GM18870 (cell line): ENCODE measurements around the gene ACOXL.

Source experiments
- ATAC-seq: cut with Tn5 transposase; IDR thresholded peaks from one replicate; pipeline ENCODE4 v1.9.1; 2021; ENCODE audit warnings: moderate library complexity; ENCODE audit not compliant: unreplicated experiment

The ACOXL gene

DNA sequence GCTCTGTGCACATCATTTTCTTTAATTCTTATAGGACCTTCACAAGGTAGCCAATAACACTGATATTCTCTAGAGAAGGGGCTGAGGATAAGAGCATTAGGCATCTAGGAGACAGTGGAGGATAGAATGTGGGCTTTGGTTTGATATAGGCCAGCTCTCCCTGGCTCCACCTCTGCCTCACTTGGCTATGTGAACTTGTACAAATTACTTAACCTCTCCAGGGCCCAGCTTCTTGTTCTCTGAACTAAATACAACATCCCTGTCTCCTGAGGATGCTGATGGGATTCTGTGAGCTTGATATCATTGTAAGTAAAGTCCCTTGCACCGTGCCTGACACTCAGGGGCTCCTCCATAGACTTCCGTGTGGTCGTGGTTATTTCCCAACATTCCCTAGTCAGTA, 87.3 kb downstream of the ACOXL start:
- no peak for ATAC-seq

- no peak for ATAC-seq
Measured at GRCh38 chr2:110820128-110820527, 87.8 kb downstream of the ACOXL start.

- ATAC-seq: no peak
Measured at GRCh38 chr2:110823165-110823564, 90.8 kb downstream of the ACOXL start.

- no peak for ATAC-seq
Measured at GRCh38 chr2:110827511-110827910, 95.1 kb downstream of the ACOXL start.

DNA sequence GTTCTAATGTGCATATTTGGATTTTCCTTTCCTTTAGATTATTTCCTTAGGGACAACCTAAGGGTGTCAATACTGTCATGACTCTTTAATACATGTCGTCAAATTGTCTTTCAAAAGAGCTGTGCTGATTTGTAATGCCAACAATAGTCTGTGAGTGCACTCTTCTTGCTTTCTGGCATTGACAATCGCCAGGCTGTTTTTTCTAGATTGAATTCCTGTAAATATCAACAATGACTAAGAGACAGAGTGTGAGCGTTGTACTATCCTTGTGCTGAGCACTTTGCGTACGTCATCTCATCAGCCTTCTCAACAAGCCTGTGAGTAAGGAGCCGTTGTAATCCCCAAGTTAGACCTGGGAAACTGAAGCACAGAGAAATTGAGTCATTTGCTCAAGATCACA, 96.0 kb downstream of the ACOXL start:
- ATAC-seq: no peak

GRCh38 chr2:110829413-110830146, 97.2 kb downstream of the ACOXL start:
- ATAC-seq: no peak

GRCh38 chr2:110832740-110833139, 100.4 kb downstream of the ACOXL start:
- no peak for ATAC-seq

GRCh38 chr2:110834134-110834827, 101.9 kb downstream of the ACOXL start:
- ATAC-seq: no peak

DNA sequence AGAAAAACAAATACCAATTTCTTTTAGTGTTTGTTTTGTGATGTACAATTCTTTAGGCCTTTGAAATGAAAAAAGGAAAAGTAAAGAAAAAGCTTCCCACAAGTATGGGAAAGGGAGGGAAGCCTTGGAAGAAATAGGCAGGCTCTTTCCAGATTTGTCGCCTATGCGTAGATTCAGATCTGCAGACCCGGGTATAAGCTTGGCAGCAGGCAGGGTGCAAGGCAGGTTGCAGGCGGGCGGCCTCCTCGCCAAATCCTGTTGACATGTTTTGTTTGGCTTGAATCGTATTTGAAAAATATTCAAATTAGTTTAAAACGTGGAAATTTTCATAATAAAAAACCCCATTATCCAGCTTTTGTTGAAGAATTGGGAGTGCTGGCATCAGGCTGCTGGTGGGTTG, 104.3 kb downstream of the ACOXL start:
- ATAC-seq: no peak

GRCh38 chr2:110837446-110838409, 105.4 kb downstream of the ACOXL start:
- no peak for ATAC-seq

- ATAC-seq: no peak
Measured at GRCh38 chr2:110838657-110839384, 106.4 kb downstream of the ACOXL start.

GRCh38 chr2:110840508-110840907, 108.1 kb downstream of the ACOXL start:
- ATAC-seq: no peak

DNA sequence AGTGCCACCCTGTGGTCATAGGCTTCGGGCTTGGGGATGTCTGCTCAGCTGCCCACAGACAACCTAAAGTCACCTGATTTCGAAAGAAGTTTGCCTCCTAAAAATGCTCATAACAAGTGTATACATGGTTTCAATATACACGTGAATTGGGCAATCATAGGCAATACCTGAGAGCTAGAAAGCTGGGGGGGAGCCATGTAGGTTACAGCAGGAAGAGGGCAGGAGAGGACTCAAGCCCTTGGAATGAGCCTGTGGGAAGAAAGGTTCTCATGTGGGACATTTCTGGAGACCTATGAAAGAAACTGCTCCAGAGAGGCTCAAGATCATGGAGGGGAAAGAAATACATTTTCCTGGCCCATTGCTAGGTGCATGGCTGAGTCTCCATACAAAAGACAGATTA, 109.7 kb downstream of the ACOXL start:
- no peak for ATAC-seq

DNA sequence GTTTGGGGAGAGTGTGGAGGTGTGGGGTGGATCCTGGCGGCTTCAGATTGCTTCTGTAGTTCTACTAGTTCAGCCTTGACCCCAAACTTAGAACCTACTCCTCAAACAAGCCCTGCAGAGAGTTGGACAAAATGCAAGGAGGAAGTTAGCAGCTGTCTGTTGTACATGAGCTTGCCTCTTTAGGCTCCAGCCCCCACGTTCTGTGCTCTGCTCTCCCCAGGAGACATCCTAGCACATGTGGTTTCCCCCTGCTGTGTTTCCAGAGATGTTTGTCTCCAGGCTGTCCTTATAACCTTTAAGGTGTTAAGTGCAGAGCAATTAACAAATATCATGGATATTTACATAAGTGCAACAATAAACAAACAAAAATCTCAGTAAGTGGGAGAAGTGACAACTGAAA, 111.1 kb downstream of the ACOXL start:
- no peak for ATAC-seq

- ATAC-seq: no peak
Measured at GRCh38 chr2:110843959-110844510, 111.7 kb downstream of the ACOXL start.

GRCh38 chr2:110847651-110848050, 115.3 kb downstream of the ACOXL start:
- ATAC-seq: no peak

GRCh38 chr2:110848071-110848470, 115.7 kb downstream of the ACOXL start:
- ATAC-seq: no peak

GRCh38 chr2:110848519-110849030, 116.2 kb downstream of the ACOXL start:
- ATAC-seq: no peak

DNA sequence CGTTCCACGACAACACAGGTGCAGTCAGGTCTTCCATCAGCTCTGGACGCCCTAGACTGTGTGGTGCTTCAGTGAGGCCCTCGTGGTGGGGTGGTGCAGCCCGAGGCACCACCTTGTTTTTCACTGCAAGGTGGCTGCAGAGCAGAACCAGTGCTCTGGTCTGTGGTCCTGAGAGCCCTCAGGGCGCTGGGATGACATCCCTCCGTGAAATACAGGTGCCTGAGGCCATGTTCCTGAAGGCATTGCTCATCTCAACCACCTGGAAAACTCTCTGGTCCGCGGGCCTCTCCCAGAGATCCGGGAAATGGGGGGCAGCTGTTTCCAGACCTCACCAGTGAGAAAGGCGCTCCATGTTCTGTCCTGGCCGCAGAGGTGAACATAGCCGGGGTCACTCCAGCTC, 119.2 kb downstream of the ACOXL start:
- no peak for ATAC-seq

GRCh38 chr2:110852051-110852450, 119.7 kb downstream of the ACOXL start:
- ATAC-seq: no peak
